ENCODE measurements around the gene PDE4B.
"Not testable (repeated sequence)": the region's sequence is repeated elsewhere in the genome, so short reads cannot be mapped to it uniquely, and the experiment has no call there.

The PDE4B gene

DNA sequence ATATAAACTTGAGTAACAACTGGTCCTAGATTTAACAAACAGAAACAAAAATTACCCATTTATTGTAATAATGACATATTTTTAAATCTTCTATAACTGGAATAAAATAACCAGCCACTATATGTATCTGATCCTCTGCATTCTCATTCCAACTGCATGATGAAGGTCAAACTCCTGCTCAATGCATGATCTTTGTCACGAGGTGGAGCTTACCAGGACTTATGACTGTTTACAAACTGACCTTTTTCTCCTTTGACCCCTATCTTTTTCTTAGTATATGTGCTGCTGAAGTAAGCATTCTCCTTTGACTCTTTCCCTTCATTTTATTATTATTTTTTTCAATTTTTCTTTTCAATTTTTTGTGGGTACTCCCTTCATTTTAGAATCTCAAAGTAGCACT is 252.2 kb downstream of the PDE4B start:
- H3K9me3 ChIP-seq (ENCODE audit: low read length): no peaks in the 10 kb centered on the region
- H3K36me3 ChIP-seq (ENCODE audit: insufficient read depth, low read length): no peaks in the 10 kb centered on the region
- no peak overlapping the region for H2AFZ ChIP-seq (ENCODE audit: low read depth, low read length)
- no peaks in the 10 kb centered on the region for H3K27me3 ChIP-seq (ENCODE audit: insufficient read depth, low read length)
- H3K4me1 ChIP-seq (ENCODE audit: insufficient read depth, low read length): no peaks in the 10 kb centered on the region
- H3K4me3 ChIP-seq (ENCODE audit: low read length): no peak overlapping the region

DNA sequence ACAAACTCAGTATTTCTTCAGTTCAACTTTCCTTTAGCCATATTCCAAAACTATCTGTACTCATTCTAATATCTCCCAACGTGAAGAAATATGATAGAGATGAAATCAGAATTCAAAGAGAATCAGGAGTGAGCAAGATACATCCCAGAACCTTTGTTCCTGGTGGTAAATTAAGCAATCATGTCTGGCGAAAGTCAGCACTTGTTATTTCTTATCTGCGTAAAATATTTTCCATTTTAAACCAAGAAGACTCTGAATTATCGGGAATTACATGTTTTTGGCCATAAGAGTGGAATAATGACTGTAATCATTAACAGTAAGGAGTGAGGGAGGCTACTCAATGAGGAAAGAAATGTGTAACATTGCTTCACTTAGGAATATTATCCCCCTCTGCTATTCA is 253.7 kb downstream of the PDE4B start:
- no peak overlapping the region for H3K4me3 ChIP-seq (ENCODE audit: low read length)
- no peak overlapping the region for H2AFZ ChIP-seq (ENCODE audit: low read depth, low read length)
- no peaks in the 10 kb centered on the region for H3K27me3 ChIP-seq (ENCODE audit: insufficient read depth, low read length)
- H3K9me3 ChIP-seq (ENCODE audit: low read length): no peaks in the 10 kb centered on the region
- H3K4me1 ChIP-seq (ENCODE audit: insufficient read depth, low read length): peaks cover 2% of the 10 kb centered on the region
- no peaks in the 10 kb centered on the region for H3K36me3 ChIP-seq (ENCODE audit: insufficient read depth, low read length)

DNA sequence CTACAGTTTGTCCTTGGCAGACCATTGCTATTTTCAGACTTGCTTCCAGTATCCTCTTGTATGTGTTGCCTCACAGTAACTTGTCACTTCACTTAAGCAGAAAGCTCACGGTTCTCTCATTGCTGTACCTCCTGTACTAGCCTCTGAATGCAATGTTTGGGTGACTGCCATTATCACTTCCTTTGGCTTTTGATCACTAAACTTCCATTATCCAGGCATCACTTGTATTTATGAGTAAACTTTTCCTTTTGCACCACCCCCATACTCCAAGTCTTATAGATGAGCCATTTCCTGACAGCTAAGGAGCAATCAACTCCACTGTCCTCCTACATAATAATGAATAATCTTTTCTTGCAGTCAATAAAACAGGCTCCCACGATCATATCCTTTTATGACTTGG is 255.3 kb downstream of the PDE4B start:
- H3K36me3 ChIP-seq (ENCODE audit: insufficient read depth, low read length): no peaks in the 10 kb centered on the region
- H3K4me3 ChIP-seq (ENCODE audit: low read length): no peak overlapping the region
- H3K27me3 ChIP-seq (ENCODE audit: insufficient read depth, low read length): no peaks in the 10 kb centered on the region
- H3K4me1 ChIP-seq (ENCODE audit: insufficient read depth, low read length): peaks cover 2% of the 10 kb centered on the region
- H3K9me3 ChIP-seq (ENCODE audit: low read length): no peaks in the 10 kb centered on the region
- no peak overlapping the region for H2AFZ ChIP-seq (ENCODE audit: low read depth, low read length)

DNA sequence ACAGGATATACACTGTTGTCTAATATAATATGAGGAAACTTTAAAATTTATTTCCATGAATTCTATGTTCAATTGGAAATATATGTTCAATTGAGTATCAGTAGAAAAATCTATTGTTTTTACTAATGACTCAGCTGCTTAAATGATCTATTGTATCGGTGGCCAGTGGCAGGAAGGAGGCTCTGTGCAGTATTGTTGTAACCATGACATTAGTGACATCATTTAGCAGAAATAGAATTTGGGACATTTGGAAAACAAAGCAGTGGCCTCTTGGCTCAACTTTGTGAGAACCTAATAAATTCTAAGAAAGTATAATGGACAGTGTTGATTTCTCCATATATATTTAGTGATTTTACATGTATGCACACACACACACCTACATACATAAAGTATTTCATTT is 257.4 kb downstream of the PDE4B start:
- Histone ChIP-seq H3K27me3 (ENCODE audit: insufficient read depth, low read length) (no peaks in the 10 kb centered on the region), H3K9me3 (ENCODE audit: low read length) (no peaks in the 10 kb centered on the region), H3K4me1 (ENCODE audit: insufficient read depth, low read length) (peaks cover 2% of the 10 kb centered on the region), H3K36me3 (ENCODE audit: insufficient read depth, low read length) (no peaks in the 10 kb centered on the region), H2AFZ (ENCODE audit: low read depth, low read length) (no peak overlapping the region), H3K4me3 (ENCODE audit: low read length) (no peak overlapping the region)

DNA sequence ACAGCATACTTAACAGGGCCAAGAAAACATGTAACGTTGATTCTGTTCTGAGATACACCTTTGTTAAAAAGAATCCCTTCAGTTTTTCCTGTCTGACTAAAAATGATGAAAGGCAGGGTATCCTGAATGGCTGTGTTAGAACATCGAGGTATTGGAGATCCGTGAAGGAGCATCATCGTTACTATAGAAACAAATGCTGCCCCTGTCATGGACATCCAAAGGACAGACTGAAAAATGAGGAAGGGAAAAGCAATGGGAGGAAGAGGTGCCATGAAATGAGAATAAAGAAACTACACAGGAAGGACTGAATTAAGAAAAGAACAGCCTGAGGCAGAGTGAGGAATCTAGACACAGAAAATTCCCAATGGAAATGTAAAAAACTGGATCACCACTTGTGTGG is 257.9 kb downstream of the PDE4B start:
- Histone ChIP-seq H3K4me3 (ENCODE audit: low read length) (no peak overlapping the region), H3K27me3 (ENCODE audit: insufficient read depth, low read length) (no peaks in the 10 kb centered on the region), H2AFZ (ENCODE audit: low read depth, low read length) (no peak overlapping the region), H3K4me1 (ENCODE audit: insufficient read depth, low read length) (peaks cover 2% of the 10 kb centered on the region), H3K9me3 (ENCODE audit: low read length) (no peaks in the 10 kb centered on the region), H3K36me3 (ENCODE audit: insufficient read depth, low read length) (no peaks in the 10 kb centered on the region)

DNA sequence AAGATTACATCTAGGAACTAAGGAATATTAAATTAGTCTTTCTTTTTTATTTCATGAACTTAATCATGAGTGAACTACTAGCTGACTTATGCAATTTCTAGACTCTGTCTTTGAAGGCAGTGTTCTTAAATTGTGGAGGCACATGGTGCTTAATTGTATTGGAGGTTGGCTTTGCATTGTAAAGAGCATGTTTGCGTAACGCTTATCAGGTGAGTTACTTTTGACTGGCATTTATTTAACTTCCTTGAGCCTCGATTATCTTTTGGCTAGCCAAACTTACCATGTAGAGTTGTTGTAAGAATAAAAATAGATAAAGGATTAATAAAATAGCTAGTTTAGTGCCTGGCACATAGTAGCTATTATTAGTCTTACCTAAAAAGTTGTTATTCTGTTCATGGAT is 262.4 kb downstream of the PDE4B start:
- no peak overlapping the region for H3K4me3 ChIP-seq (ENCODE audit: low read length)
- H3K36me3 ChIP-seq (ENCODE audit: insufficient read depth, low read length): no peaks in the 10 kb centered on the region
- peaks cover 2% of the 10 kb centered on the region for H3K9me3 ChIP-seq (ENCODE audit: low read length)
- H3K4me1 ChIP-seq (ENCODE audit: insufficient read depth, low read length): peaks cover under 1% of the 10 kb centered on the region
- H3K27me3 ChIP-seq (ENCODE audit: insufficient read depth, low read length): no peaks in the 10 kb centered on the region
- no peak overlapping the region for H2AFZ ChIP-seq (ENCODE audit: low read depth, low read length)

DNA sequence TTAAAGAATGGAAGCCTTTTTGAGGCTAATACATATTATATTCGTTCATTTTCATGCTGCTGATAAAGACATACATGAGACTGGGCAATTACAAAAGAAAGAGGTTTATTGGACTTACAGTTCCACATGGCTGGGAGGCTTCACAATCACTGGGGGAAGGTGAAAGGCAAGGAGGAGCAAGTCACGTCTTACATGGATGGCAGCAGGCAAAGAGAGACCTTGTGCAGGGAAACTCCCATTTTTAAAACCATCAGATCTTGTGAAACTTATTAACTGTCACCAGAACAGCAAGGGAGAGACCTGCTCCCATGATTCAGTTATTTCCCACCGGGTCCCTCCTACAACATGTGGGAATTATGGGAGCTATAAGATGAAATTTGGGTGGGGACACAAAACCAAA is 264.8 kb downstream of the PDE4B start:
- H3K9me3 ChIP-seq (ENCODE audit: low read length); H3K4me3 ChIP-seq (ENCODE audit: low read length); H3K27me3 ChIP-seq (ENCODE audit: insufficient read depth, low read length); H3K4me1 ChIP-seq (ENCODE audit: insufficient read depth, low read length); H2AFZ ChIP-seq (ENCODE audit: low read depth, low read length); H3K36me3 ChIP-seq (ENCODE audit: insufficient read depth, low read length): not testable (repeated sequence)

DNA sequence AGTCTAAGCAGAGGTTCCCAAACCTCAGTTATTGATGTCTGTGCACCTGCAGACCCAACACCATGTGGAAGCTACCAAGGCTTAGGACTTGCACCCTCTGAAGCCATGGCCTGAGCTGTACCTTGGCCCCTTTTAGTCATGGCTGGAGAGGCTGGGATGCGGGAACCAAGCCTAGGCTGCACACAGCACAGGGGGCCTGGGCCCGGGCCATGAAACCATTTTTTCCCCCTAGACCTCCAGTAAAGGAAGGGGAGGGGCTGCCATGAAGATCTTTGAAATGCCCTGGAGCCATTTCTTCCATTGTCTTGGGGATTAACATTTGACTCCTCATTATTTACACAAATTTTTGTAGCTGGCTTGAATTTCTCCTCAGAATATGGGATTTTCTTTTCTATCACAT is 265.9 kb downstream of the PDE4B start:
- no peaks in the 10 kb centered on the region for H3K36me3 ChIP-seq (ENCODE audit: insufficient read depth, low read length)
- H3K4me3 ChIP-seq (ENCODE audit: low read length): no peak overlapping the region
- H3K4me1 ChIP-seq (ENCODE audit: insufficient read depth, low read length): no peaks in the 10 kb centered on the region
- peaks cover 2% of the 10 kb centered on the region for H3K9me3 ChIP-seq (ENCODE audit: low read length)
- no peak overlapping the region for H2AFZ ChIP-seq (ENCODE audit: low read depth, low read length)
- no peaks in the 10 kb centered on the region for H3K27me3 ChIP-seq (ENCODE audit: insufficient read depth, low read length)

DNA sequence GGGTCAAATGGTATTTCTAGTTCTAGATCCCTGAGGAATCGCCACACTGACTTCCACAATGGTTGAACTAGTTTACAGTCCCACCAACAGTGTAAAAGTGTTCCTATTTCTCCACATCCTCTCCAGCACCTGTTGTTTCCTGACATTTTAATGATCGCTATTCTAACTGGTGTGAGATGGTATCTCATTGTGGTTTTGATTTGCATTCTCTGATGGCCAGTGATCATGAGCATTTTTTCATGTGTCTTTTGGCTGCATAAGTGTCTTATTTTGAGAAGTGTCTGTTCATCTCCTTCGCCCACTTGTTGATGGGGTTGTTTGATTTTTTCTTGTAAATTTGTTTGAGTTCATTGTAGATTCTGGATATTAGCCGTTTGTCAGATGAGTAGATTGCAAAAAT is 274.5 kb downstream of the PDE4B start:
- not testable (repeated sequence) for H3K27me3 ChIP-seq (ENCODE audit: insufficient read depth, low read length); H3K4me1 ChIP-seq (ENCODE audit: insufficient read depth, low read length); H2AFZ ChIP-seq (ENCODE audit: low read depth, low read length); H3K4me3 ChIP-seq (ENCODE audit: low read length); H3K9me3 ChIP-seq (ENCODE audit: low read length); H3K36me3 ChIP-seq (ENCODE audit: insufficient read depth, low read length)

DNA sequence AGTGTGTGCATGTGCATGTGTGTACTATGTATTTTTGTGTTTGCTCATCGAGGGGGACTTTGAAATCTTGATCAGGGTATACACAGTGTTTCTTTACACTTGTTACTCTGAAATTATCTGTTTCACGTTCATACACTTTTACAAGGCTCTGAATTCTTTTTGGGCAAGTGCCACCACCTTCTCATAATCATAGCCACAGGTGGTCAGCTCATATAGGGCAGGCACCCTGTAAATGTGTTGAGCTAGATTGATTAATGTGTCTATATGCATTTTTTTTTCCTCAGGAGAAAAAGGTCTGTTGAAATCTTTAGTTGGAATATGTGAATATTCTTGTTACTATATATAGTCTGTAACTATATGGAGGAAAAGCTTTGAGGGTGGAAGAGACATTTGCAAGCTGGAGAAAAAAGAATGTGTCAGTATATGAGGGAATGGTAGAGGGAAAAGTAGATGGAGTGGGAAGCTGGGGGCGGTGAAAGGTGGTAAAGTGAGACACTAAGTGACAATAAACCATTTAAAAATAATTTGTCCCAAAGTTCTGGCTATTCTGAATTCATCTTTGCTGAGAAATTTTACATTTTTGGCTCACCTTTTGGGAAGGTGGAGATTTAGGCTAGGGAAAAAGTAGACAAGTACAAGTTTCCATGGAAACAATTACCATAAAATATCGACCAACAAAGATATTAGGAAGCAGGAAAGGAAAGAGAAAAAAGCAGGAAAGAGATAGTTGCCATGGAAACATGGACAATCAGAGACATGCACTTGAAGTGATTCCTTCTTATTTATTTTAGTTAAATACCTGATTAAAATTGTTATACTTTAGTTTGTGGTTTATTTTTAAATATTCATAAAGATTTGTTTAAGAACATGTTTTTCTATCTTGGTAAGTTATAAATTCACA is 277.5 kb downstream of the PDE4B start:
- no peaks in the 10 kb centered on the region for H3K27me3 ChIP-seq (ENCODE audit: insufficient read depth, low read length)
- no peaks in the 10 kb centered on the region for H3K36me3 ChIP-seq (ENCODE audit: insufficient read depth, low read length)
- H3K4me1 ChIP-seq (ENCODE audit: insufficient read depth, low read length): peaks cover 3% of the 10 kb centered on the region
- H3K4me3 ChIP-seq (ENCODE audit: low read length): no peak overlapping the region
- no peak overlapping the region for H2AFZ ChIP-seq (ENCODE audit: low read depth, low read length)
- H3K9me3 ChIP-seq (ENCODE audit: low read length): no peaks in the 10 kb centered on the region

DNA sequence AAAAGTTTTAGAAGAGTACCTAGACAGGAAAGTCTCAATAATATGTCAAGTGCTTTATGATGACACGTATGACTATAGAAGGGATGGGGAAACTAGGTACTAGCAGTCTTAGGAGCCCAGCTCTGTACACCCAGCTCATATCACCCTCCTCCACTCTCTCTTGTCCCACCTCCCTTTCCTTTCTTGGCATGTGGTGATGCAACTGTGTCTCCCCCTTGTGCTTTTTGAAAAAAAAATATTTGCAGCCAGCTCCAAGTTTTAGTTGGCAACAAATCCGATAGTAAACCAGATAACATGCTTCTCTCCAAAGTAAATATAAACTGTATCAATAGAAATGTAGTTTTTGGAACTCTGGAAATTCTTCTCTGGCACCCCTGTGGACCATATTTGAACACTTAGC is 280.7 kb downstream of the PDE4B start:
- H3K27me3 ChIP-seq (ENCODE audit: insufficient read depth, low read length): no peaks in the 10 kb centered on the region
- H3K36me3 ChIP-seq (ENCODE audit: insufficient read depth, low read length): no peaks in the 10 kb centered on the region
- no peaks in the 10 kb centered on the region for H3K9me3 ChIP-seq (ENCODE audit: low read length)

DNA sequence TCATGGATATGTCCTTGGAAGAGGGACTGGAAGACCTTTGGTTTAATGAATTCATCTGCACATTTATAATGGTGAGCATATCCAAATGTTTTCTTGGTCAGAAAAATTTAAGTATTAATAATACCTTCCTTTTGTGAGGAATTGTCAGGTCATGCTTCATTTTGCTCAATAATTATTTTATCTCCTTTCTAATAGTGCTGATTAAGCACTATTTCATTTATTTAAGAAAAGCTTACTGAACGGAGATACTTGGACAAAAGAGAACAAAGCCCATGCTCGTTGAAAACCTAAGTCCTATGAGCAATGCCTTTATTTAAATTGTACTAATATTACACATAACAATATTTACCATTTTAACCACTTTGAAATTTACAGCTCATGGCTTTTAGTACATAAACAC is 281.5 kb downstream of the PDE4B start:
- Histone ChIP-seq H3K9me3 (ENCODE audit: low read length) (no peaks in the 10 kb centered on the region), H2AFZ (ENCODE audit: low read depth, low read length) (no peak overlapping the region), H3K4me1 (ENCODE audit: insufficient read depth, low read length) (peaks cover 3% of the 10 kb centered on the region), H3K36me3 (ENCODE audit: insufficient read depth, low read length) (no peaks in the 10 kb centered on the region), H3K4me3 (ENCODE audit: low read length) (no peak overlapping the region), H3K27me3 (ENCODE audit: insufficient read depth, low read length) (no peaks in the 10 kb centered on the region)

More for the DNA sequence above, 280.7 kb downstream of the PDE4B start:
- H2AFZ ChIP-seq (ENCODE audit: low read depth, low read length): no peak overlapping the region
- no peak overlapping the region for H3K4me3 ChIP-seq (ENCODE audit: low read length)
- H3K4me1 ChIP-seq (ENCODE audit: insufficient read depth, low read length): peaks cover 3% of the 10 kb centered on the region

DNA sequence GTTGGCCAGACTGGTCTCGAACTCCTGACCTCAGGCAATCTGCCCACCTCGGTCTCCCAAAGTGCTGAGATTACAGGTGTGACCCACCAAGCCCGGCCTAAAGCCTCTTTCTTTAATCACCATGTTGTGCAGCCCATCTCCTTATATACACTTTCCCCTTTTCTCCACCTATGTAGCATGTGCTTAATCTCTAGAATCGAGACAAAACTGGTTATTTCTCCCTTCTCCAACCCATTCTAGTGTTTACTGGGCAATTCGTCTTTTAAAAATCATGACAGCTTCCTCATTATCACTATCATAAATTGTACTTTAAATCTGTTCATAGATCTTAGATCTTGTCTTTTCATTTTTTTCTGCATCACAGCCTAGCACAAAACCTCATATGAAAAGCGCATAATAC is 285.7 kb downstream of the PDE4B start:
- no peaks in the 10 kb centered on the region for H3K27me3 ChIP-seq (ENCODE audit: insufficient read depth, low read length)
- H3K4me3 ChIP-seq (ENCODE audit: low read length): no peak overlapping the region
- peaks cover 11% of the 10 kb centered on the region for H3K4me1 ChIP-seq (ENCODE audit: insufficient read depth, low read length)
- H3K36me3 ChIP-seq (ENCODE audit: insufficient read depth, low read length): no peaks in the 10 kb centered on the region
- no peak overlapping the region for H2AFZ ChIP-seq (ENCODE audit: low read depth, low read length)
- no peaks in the 10 kb centered on the region for H3K9me3 ChIP-seq (ENCODE audit: low read length)

DNA sequence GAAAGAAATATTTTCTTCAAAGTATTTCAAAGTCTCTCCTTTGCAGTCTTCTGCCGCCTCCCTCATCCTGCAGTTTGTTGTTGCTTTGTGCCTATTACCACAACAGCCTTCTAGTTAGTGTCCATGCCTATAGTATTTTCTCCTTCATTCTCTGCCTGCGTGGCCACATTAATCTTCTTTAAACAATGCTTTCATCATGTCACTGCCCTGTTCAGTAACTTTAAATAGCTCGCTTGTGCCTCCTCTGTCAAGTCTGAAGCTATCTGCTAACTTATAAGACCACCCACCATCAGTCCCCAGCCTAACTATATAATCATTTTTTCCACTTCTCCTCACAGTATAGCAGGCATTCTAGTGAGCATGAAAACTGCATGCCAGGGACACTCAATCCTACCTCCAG is 290.3 kb downstream of the PDE4B start:
- no peak overlapping the region for H3K4me3 ChIP-seq (ENCODE audit: low read length)
- H3K36me3 ChIP-seq (ENCODE audit: insufficient read depth, low read length): no peaks in the 10 kb centered on the region
- no peaks in the 10 kb centered on the region for H3K27me3 ChIP-seq (ENCODE audit: insufficient read depth, low read length)
- no peak overlapping the region for H2AFZ ChIP-seq (ENCODE audit: low read depth, low read length)
- peaks cover 11% of the 10 kb centered on the region for H3K4me1 ChIP-seq (ENCODE audit: insufficient read depth, low read length)
- no peaks in the 10 kb centered on the region for H3K9me3 ChIP-seq (ENCODE audit: low read length)

Data from neuron (in vitro differentiated cells).